Omental fat pad (tissue), 4 donors: ENCODE data around the gene ACR. TPM values are rescaled to one million over a fixed set of nuclear protein-coding genes. Genes with fewer than 3 reads are reported as not detected.

Source experiments
- ATAC-seq: fragments of 150-250 bp; one replicate; pipeline ENCODE4 v1.9.1; 2016; ENCODE audit warnings: mild to moderate bottlenecking, moderate library complexity; ENCODE audit not compliant: low FRiP score
- DNase-seq: peaks from one replicate; pipeline ENCODE4 v3.0.0-alpha.2; 2019; ENCODE audit warnings: low spot score
- total RNA-seq, 4 donors: library from RNA; depleted of rRNA; stranded (reverse); fragments of >200 nt; gene quantifications; one replicate each; pipeline ENCODE4 v1.1.0, GENCODE V29; 2016
- TF ChIP-seq, protein P1 (sequence below), 3 donors: fragments of 450-650 bp; IDR thresholded peaks; one replicate each; pipeline ENCODE4 v1.5.1; 2016 to 2017; ENCODE audit warnings: antibody characterized with exemption in 3 of 3, mild to moderate bottlenecking in 3 of 3, moderate library complexity in 2 of 3

The ACR gene
- total RNA-seq, 4 donors from 2014 or later = 0.72 to 1.7 TPM; not detected in 2

DNA sequence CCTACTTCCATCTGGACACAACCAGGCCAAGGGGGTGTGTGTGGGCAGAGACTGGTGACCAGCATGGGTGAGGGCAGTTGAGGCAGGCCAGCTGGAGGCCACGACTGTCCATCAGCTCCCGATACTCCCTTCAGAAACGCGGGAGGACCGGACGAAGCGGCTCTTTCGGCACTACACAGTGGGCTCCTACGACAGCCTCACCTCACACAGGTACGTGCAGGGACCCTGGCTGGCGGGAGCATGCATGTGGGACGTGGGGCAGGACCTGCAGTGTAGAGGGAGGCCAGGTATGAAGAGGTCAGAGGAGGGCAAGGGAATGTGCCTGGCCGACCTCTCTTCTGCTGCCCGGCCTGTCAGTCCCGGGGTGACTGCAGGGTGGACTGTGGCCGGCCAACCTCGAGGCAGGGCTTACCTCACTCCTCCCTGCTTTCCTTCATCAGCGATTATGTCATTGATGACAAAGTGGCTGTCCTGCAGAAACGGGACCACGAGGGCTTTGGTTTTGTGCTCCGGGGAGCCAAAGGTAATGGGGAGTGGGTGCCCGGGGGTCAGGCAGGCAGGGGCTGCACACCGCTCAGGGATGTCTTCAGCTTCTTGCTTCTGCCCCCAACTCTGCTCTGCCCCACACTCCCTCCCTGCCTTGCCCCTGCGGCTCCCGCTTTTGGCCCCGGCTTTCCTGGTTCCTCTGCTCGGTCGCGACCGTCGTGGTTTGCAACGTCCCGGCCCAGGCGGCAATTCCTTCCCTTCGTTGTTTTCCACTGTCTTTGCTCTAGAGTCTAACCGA, 34.1 kb upstream of the ACR start:
- no peak for ATAC-seq
- TF ChIP-seq, protein P1, sequence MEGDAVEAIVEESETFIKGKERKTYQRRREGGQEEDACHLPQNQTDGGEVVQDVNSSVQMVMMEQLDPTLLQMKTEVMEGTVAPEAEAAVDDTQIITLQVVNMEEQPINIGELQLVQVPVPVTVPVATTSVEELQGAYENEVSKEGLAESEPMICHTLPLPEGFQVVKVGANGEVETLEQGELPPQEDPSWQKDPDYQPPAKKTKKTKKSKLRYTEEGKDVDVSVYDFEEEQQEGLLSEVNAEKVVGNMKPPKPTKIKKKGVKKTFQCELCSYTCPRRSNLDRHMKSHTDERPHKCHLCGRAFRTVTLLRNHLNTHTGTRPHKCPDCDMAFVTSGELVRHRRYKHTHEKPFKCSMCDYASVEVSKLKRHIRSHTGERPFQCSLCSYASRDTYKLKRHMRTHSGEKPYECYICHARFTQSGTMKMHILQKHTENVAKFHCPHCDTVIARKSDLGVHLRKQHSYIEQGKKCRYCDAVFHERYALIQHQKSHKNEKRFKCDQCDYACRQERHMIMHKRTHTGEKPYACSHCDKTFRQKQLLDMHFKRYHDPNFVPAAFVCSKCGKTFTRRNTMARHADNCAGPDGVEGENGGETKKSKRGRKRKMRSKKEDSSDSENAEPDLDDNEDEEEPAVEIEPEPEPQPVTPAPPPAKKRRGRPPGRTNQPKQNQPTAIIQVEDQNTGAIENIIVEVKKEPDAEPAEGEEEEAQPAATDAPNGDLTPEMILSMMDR (IDR thresholded peaks at IDR 0.05) = no peak
- DNase-seq = no peak

DNA sequence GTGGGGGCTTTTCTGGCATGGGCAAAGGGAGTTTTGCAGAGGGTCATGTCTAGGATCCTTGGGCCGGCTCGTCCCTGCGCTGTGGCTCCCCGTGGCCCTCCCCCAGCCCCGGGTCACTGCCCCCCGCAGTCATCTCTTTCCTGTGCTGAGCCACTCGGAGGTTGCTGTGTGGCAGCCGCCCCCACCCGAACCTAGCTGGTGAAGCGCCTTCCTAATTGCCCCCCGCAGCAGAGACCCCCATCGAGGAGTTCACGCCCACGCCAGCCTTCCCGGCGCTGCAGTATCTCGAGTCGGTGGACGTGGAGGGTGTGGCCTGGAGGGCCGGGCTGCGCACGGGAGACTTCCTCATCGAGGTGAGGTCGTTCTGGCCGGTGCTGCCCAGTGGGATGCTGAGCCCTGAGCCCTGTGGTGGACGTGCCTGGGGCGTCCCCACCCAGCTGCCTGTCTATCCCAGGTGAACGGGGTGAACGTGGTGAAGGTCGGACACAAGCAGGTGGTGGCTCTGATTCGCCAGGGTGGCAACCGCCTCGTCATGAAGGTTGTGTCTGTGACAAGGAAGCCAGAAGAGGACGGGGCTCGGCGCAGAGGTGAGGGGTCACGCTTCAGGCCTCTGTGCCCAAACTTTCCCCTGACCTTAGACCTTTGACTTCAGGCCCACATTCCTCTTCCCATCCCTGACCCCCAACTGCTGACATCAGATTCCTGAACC, 33.3 kb upstream of the ACR start:
- ATAC-seq (no peak), DNase-seq (no peak)
- TF ChIP-seq, protein P1 (IDR thresholded peaks at IDR 0.05) = no peak

DNA sequence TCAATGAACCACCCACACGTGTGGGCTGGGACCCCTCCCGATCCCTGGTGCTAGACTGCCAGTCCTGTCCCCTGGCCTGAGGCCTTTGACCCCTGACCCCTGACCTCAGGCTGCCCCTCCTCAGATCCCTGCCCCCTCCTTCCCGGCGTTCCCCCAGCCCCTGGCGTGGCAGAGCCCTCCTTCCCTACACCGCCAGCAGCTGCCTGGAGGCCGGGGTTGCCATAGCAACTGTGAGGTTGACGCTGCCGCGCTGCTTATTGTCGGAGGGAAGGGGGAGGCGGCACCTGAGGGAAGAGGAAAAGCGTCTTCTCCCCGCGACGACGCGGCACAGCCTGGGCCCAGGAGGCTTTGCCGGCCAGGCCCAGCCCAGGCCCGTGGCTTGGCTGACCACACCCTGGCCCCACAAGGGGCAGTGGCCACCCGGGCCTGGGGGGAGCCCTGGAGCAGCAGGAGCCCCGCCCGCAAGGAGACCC, 32.7 kb upstream of the ACR start:
- DNase-seq = no peak
- TF ChIP-seq, protein P1 (IDR thresholded peaks at IDR 0.05) = no peak
- no peak for ATAC-seq

DNA sequence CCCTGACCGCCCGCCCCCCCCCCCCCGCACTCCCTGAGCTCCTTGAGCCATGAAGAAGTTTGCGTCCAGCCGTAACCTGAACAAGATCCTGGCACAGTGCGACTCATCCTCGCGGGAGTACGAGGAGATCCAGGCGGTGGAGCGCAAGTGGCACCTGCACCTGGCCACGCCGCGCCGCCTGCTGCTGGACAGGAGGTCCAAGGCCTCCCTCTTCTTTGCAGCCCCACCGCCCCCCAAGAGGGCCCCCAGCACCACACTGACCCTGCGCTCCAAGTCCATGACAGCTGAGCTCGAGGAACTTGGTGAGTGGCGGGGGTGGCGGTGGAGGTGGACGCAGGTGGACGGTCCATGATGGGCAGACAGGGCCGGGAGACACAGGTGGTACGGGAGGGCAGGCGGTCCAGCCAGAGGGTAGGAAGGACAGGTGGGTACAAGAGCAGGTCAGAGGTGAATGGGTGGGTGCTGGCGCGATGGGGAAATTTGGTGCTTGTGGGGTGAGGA, 32.1 kb upstream of the ACR start:
- ATAC-seq = no peak
- DNase-seq = no peak
- TF ChIP-seq, protein P1 (IDR thresholded peaks at IDR 0.05) = no peak

DNA sequence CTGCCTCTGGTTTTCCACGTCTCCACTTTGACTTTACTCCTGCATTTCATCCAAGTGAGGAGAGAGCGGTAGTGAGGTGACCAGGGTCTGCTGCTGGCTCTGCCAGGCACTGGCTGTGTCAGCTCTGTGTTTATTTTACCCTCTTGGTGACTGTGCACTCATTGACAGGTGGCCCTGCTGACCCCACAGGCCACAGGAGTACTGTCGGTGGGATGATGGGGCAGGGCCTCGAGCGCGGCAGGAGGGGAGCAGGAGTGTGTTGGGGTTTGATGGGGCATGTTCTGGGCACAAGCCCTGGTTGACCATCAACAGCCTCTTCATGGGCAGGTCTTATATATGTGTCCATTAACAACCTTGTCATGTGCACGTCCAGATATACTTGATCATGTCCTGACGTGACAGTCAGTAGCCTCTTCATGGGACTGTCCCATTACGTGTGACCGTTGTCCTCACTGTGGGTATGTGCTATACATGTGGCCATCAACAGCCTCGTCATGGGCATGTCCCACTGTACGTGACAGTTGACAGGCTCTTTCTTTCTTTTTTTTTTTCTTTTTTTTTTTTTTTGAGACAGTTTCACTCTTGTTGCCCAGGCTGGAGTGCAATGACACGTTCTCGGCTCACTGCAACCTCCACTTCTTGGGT, 31.4 kb upstream of the ACR start:
- TF ChIP-seq, protein P1 (IDR thresholded peaks at IDR 0.05) = no peak
- no peak for DNase-seq
- ATAC-seq = no peak

DNA sequence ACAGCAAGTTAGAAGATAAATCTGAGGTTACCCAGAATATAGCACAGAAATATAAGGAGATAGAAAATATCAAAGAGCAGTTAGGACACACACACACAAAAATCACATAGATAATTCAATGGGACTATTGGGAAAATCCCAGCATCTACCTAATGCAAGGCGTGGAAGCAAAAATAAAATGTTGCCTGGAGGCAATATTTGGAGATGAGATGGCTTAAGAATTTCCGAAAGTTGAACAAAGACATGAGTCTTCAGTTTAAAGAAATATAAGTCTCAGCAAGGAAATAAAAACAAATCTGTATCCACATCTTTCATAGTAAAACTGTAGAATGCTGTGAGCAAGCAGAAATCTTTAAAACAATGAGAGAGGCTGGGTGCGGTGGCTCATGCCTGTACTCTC, 29.5 kb upstream of the ACR start:
- DNase-seq = no peak
- ATAC-seq = no peak
- TF ChIP-seq, protein P1 (IDR thresholded peaks at IDR 0.05) = no peak
